ENCODE results near the gene DNAJC13. TPM values are rescaled to one million over a fixed set of nuclear protein-coding genes. Genes with fewer than 3 reads are reported as not detected.
A peak's percentile ranks its signal among the peaks of the same experiment; 100 is the strongest.
"Not testable (repeated sequence)": the region's sequence is repeated elsewhere in the genome, so short reads cannot be mapped to it uniquely, and the experiment has no call there.

Gene DNAJC13
- total and polyA plus RNA-seq, 11 donors = 6.6 to 45.1 (median 29.8) TPM

- no peaks in the 10 kb centered on the region for H3K27me3 ChIP-seq
- no peak for TF ChIP-seq POLR2A (IDR thresholded peaks at IDR 0.05)
- no peak for TF ChIP-seq CTCF (IDR thresholded peaks at IDR 0.05)
- intact Hi-C loops (cut with DNase I) = no loop called here
- no peaks in the 10 kb centered on the region for H3K9me3 ChIP-seq
- H3K27ac ChIP-seq = peak overlapping the region in 9 of 12 donors; percentile 0 to 72 (median 62)
- no peak overlapping the region for H3K4me3 ChIP-seq
- WGBS, 4 donors = 43 to 60% (median 53%) methylated on average over 3 of the region's 3 CpGs
- H3K36me3 ChIP-seq = no peaks in the 10 kb centered on the region
- ATAC-seq (peak in 3 of 4 donors; percentile 44 to 52 (median 47)), DNase-seq (no peak)
- H3K4me1 ChIP-seq = peaks cover 0 to 51% (median 24%) of the 10 kb centered on the region in 12 donors
Measured at GRCh38 chr3:132550579-132551305, 133.4 kb downstream of the DNAJC13 start.

- Histone ChIP-seq H3K27ac (peak overlapping the region in 5 of 12 donors; percentile 24 to 66 (median 39)), H3K27me3 (no peaks in the 10 kb centered on the region), H3K9me3 (no peaks in the 10 kb centered on the region), H3K4me1 (peaks cover 0 to 66% (median 28%) of the 10 kb centered on the region in 12 donors), H3K36me3 (peaks cover 0 to 17% (median 9%) of the 10 kb centered on the region in 9 donors), H3K4me3 (no peak overlapping the region)
- 46 to 61% (median 50%) methylated on average over 6 of the region's 6 CpGs for WGBS, 4 donors
- ATAC-seq (peak in 3 of 4 donors; percentile 23 to 49 (median 42)), DNase-seq (peak in 2 of 5 donors; percentile 29 to 41)
- TF ChIP-seq CTCF (IDR thresholded peaks at IDR 0.05) = no peak
- no peak for TF ChIP-seq POLR2A (IDR thresholded peaks at IDR 0.05)
- intact Hi-C loops (cut with DNase I) = no loop called here
Measured at GRCh38 chr3:132553826-132554225, 136.5 kb downstream of the DNAJC13 start.

GRCh38 chr3:132554437-132554836, 137.1 kb downstream of the DNAJC13 start:
- TF ChIP-seq CTCF (IDR thresholded peaks at IDR 0.05) = no peak
- no peak for TF ChIP-seq POLR2A (IDR thresholded peaks at IDR 0.05)
- Histone ChIP-seq H3K27ac (peak overlapping the region in 5 of 12 donors; percentile 24 to 66 (median 39)), H3K4me3 (no peak overlapping the region), H3K9me3 (no peaks in the 10 kb centered on the region), H3K4me1 (peaks cover 0 to 64% (median 27%) of the 10 kb centered on the region in 12 donors), H3K36me3 (peaks cover 0 to 23% (median 15%) of the 10 kb centered on the region in 9 donors), H3K27me3 (no peaks in the 10 kb centered on the region)
- ATAC-seq (no peak), DNase-seq (no peak)
- 60 to 78% (median 70%) methylated on average over 8 of the region's 8 CpGs for WGBS, 4 donors
- intact Hi-C loops (cut with DNase I) = no loop called here

GRCh38 chr3:132555306-132556035, 138.2 kb downstream of the DNAJC13 start:
- Histone ChIP-seq H3K4me1 (peaks cover 0 to 54% (median 21%) of the 10 kb centered on the region in 12 donors), H3K4me3 (no peak overlapping the region), H3K27ac (peak overlapping the region in 7 of 12 donors; percentile 18 to 68 (median 55)), H3K27me3 (no peaks in the 10 kb centered on the region), H3K36me3 (peaks cover 0 to 32% (median 18%) of the 10 kb centered on the region in 9 donors), H3K9me3 (no peaks in the 10 kb centered on the region)
- DNase-seq = no peak
- TF ChIP-seq CTCF (IDR thresholded peaks at IDR 0.05) (no peak), POLR2A (IDR thresholded peaks at IDR 0.05) (no peak)
- intact Hi-C loops (cut with DNase I) = no loop called here
- peak in 1 of 4 donors; percentile 9 for ATAC-seq
- WGBS, 4 donors = 69 to 82% (median 73%) methylated on average over 5 of the region's 5 CpGs

- ATAC-seq; H3K9me3 ChIP-seq; intact Hi-C loops (cut with DNase I); H3K27me3 ChIP-seq; DNase-seq; H3K4me3 ChIP-seq: not testable (repeated sequence)
- peaks cover 0 to 37% (median 22%) of the 10 kb centered on the region in 9 donors for H3K36me3 ChIP-seq
- peaks cover 0 to 49% (median 18%) of the 10 kb centered on the region in 12 donors for H3K4me1 ChIP-seq
- WGBS, 4 donors = 77 to 86% (median 83%) methylated on average over 3 of the region's 3 CpGs
- peak overlapping the region in 8 of 12 donors; percentile 3 to 68 (median 53) for H3K27ac ChIP-seq
Measured at GRCh38 chr3:132556036-132556386, 138.7 kb downstream of the DNAJC13 start.
